ENCODE results near the gene PTGFRN. TPM values are rescaled to one million over a fixed set of nuclear protein-coding genes. Genes with fewer than 3 reads are reported as not detected.

PTGFRN gene
- total and polyA plus RNA-seq, 2 of the 8 experiments (the other 6 are each of a cell fraction or from before 2014, with no cell fraction given) = 13.0 to 32.6 TPM

DNA sequence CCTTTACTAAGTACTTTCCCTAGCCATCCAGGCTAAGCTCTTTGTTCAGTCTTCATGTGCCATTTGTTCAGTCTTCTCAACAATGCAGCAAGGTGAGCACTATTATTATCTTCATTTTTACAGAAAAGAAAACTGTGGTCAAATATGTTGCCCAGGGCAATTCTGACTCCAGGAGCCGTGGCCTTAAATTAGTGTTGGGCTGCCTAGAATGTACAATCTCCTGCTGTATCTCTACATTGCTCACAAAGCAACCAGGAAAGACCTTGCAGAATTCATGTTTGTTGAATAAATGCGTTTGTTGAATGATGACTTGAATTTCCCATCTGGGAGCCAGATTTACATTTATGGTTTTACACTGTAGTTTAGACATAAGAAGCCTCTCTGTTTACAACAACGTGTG, 106.0 kb downstream of the PTGFRN start (continued):
- TF ChIP-seq TAF1 (IDR thresholded peaks at IDR 0.05; ENCODE audit: low read depth, low read length) = no peak
- no peak for TF ChIP-seq PHF8 (conservative IDR thresholded peaks at IDR 0.05; ENCODE audit: low read depth, low read length)
- TF ChIP-seq HDAC6 (IDR thresholded peaks at IDR 0.05; ENCODE audit: low read depth, low read length) = no peak
- TF ChIP-seq FOSL1 (IDR thresholded peaks at IDR 0.05; ENCODE audit: insufficient read depth, low read depth, low read length) = no peak
- TF ChIP-seq RNF2 (IDR thresholded peaks at IDR 0.05; ENCODE audit: borderline replicate concordance, low read depth, low read length, missing control alignments, poor library complexity, severe bottlenecking) = no peak

Measured in H1 (cell line).